Hematopoietic multipotent progenitor cell treated with erythropoietin and hydrocortisone succinate and interleukin-3 and kit ligand, for 17 days (in vitro differentiated cells): Measurements from ENCODE around the gene KIF9.
"Not testable (repeated sequence)": the region's sequence is repeated elsewhere in the genome, so short reads cannot be mapped to it uniquely, and the experiment has no call there.

ENCODE experiments used
- DNase-seq: peaks from one replicate; pipeline ENCODE4 v3.0.0-alpha.2; 2015; ENCODE audit warnings: low spot score

KIF9 gene

DNA sequence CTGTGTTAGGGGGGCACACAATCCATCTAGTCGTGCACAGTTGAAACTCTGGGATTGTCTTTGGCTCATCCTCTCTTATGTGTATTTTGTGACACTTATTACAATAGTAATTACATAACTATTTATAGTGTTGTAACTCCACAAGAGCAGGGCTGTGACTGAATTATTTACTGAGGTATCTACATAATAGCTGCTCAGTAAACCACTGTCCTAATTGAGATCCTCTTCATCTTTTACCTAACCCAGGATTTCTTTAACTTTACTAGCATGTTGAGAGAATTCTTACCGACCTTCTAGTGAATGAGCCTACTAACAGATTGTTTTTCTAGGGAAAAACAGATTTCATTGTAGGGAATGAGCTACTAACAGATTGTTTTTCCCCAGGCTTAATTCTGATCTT is 11.2 kb upstream of the KIF9 start:
- no peak for DNase-seq

DNA sequence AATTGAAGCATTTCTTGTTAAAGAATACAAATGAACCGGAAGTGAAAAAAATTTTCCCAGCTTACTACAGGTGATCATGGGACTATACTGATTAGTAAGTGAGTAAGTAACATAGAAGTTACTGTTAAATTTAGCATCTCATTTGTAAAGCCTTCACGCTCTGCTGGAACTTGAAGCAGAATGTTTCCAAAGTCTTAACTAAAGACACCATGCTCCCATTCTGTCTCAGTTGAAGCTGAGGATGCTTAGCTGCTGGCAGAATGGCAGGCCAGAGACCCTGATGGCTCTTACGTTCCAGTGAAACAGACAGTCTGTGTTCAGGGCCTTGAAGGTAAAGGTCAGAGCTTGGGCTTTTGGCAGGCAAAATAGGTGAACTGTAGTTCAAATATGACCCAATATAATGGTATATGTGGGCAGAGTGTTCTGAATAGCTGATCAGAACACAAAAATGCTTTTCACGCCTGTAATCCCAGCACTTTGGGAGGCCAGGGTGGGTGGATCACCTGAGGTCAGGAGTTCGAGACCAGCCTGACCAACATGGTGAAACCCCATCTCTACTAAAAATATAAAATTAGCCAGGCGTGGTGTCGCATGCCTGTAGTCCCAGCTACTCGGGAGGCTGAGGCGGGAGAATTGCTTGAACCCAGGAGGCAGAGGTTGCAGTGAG is 9.3 kb upstream of the KIF9 start:
- not testable (repeated sequence) for DNase-seq

DNA sequence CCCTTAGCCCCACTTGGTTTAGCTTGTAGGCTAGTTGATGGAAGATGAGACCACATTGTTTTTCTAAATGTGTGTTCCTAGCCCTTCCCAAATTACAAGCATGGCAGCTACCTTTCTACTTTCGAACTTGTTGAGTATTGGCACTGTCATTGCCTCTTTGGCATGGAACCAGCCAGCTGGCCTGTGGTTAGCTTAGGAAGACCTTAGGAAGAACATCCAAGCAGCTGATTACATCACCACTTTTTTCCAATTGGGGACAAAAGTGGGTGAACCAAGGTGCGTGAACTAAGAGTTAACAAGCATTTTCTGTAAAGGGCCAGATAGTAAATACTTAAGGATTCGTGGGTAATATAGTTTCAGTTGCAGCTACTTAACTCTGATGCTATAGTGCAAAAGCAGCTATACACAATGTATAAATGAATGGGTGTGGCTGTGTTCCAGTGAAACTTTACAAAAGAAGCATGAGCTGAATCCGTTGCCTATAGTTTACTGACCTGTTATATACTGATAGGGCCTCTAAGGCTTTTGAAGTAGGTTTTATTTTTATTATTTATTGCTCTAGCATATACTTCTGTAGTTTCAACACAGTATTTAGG is 8.7 kb upstream of the KIF9 start:
- no peak for DNase-seq

DNA sequence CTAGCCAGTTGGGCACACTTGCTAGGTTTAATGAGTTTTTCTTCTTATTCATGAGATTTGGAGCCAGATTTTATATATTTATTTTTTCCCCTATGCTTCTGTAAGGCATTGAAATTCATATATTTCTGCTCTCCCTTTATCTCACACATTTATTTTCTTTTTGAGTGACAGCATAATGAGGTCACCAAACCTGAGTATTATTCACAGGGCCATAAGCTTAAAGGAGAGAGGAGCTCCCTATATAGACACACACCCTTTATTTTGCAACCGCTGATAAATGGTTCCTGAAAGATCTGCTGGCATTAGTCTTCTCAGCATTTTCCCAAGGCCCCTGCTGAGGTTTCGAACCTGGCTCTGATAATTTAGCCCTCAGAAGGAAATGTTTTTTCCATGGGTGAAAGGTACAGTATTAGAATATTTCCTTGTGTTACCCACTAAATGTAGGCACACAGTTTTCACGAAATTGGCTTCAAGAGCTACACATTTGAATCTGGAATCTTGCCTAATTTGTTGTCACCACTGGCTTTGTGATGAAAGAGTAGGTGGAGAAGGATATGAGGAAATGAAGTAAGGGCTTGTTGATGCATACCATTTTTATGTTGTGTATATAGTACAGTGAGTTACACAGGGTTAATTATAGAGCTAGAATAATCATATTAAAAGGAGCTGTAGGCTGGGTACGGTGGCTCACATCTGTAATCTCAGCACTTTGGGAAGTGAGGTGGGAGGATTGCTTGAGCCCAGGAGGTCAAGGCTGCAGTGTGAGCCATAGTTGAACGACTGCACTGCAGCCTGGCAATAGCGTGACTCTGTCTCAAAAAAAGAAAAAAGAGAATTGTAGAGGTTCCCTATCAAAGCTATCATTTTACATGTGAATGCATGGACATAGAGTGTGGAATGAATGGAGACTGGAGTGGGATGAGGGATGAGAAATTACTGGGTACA is 6.6 kb upstream of the KIF9 start:
- no peak for DNase-seq

DNA sequence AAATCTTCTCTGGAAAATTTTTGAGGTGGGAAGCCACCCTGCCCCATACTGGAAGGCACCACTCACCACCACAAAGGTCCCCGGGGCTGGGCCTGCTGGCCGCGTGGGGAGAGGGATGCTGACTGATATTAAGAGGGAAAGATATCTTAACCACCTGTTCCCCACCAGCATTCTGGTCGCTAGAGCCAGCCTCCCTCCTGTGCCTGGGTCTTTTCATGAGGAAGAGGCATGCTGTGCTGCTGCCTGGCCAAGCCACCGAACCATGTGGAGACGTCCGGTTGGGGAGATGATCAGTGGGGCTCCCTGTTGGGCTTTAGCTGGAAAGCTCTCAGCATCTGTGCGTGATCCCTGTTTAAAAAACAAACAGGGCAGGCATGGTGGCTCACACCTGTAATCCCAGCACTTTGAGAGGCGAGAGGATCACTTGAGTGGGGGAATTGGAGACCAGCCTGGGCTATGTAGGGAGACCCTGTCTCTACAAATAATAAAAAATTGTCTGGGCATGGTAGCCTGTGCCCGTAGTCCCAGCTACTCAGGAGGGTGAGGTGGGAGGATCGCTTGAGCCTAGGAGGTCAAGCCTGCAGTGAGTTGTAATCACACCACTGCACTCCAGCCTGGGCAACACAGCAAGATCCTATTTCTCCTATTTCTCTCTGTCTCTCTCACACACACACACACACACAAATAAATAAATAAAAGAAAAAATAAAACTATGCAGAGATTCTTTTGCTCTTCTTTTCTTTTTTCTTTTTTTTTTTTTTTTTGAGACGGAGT is 1.2 kb upstream of the KIF9 start:
- DNase-seq = no peak

DNA sequence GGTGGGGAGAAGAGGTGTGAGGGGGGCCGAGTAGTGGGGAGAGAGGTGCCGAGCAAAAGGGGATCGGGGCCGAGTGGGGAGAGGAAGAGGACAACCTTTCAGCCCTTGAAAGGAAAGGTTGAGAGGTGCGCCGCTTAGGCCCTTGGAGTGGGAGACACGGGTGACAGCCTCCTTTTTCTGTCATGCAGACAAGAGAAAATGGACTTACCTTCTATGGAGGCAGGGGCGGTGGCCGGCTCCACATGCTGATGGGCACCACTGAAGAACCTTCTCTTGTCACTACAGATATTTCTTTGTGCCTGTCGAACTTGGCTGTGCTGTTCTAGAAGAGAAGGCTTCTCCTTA is 566 bp upstream of the KIF9 start:
- peak; percentile 50 for DNase-seq

DNA sequence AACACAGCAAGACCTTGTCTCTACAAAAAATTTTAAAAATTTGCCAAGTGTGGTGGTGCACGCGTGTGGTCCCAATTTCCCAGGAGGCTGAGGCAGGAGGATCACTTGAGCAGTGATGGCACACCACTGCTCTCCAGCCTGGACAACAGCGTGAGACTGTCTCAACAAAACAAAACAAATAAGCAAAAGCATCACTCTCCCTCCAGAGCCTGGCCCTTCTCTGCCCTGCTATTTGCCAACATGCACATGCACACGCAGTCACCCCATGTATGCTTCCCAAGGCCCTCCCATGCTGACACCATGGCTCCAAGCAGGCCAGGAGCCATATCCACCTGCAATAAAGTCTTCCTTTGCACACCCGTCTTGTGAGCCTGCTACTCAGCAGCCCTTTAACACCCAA is 2.1 kb downstream of the KIF9 start:
- DNase-seq = no peak

DNA sequence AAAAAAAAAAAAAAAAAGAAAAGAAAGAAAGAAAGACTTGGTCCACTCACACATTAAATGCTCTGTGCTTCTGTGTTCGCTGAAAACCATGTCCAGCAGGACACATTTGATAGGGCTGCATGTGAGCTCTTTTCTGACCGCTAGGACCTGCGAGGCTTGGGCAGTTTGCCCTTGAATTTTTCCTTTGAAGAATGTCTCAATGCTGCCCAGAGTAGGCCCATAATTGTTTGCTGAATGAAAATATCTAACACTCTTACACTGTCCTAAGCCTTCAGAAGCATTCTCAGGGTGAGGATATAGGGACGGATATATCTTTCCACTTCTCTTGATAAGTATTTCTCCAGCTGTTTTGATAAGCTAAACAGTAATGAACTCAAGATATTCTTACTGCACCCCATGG is 6.0 kb downstream of the KIF9 start:
- DNase-seq = no peak

DNA sequence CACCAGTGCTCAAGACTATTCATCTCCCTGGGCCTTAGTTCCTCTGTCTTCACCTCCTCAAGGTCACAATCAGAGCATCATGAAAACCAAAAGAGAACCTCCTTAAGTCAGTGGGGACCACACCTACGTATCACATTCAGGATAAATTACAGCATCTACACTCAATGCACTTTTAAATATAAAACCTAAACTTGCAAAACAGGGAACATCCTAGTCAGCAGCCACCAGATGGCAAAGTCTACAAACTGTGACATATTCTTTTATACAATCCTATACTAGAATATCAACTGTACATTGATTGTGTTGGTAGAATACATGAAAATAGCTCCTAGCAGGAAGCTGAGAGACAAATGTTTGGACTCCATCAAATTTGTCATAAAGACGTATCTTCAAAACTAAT is 7.9 kb downstream of the KIF9 start:
- no peak for DNase-seq

DNA sequence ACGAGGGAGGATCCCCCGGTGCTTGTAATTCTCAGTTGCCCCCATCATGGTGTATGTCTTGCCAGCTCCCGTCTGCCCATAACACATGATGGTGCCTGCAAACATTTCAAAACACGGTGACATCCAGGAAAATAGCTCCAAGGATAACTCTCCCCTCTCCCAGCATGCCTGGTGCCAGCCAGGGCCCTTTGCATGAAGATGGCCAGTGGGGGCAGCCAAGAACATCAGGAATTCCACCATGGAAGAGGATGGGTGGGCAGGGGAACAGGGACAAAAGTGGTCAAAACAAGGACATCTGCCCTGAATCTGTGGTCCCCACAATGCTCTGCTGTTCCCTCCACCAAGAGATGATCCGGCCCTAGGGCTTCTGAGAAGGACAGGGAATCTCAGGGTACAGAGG is 9.0 kb downstream of the KIF9 start:
- DNase-seq = no peak

DNA sequence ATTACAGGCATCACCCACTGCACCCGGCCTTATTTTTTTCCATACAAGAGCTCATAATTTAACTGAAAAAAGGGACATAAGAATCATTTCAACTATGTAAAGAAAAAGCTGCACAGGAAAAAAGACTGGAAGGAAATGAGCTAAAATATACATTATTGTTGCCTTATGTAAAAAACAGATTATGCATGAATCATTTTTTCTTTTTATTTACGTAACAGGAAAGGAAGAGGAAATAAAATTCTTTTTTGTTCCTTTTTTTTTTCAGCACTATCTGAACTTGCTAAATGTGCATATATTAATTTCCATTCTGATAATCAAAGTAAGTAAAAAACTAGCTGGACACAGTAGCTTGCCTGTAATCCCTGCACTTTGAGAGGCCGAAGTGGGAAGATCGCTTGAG is 12.1 kb downstream of the KIF9 start:
- DNase-seq = no peak

DNA sequence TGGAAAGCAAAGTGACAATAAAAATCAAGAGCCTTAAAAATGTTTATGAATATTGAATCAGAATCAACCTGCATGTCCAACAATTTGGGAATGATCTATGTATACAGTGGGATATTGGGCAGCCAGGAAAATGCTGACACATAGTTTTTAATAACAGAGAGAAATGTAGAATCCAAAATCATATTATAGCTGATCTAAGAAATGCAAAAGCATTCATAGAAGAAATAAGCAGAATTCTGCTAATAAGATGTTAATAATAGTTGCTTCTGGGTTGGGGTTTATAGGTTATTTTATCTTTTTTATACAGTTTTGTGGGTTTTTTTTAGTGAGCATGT is 15.1 kb downstream of the KIF9 start:
- no peak for DNase-seq

DNA sequence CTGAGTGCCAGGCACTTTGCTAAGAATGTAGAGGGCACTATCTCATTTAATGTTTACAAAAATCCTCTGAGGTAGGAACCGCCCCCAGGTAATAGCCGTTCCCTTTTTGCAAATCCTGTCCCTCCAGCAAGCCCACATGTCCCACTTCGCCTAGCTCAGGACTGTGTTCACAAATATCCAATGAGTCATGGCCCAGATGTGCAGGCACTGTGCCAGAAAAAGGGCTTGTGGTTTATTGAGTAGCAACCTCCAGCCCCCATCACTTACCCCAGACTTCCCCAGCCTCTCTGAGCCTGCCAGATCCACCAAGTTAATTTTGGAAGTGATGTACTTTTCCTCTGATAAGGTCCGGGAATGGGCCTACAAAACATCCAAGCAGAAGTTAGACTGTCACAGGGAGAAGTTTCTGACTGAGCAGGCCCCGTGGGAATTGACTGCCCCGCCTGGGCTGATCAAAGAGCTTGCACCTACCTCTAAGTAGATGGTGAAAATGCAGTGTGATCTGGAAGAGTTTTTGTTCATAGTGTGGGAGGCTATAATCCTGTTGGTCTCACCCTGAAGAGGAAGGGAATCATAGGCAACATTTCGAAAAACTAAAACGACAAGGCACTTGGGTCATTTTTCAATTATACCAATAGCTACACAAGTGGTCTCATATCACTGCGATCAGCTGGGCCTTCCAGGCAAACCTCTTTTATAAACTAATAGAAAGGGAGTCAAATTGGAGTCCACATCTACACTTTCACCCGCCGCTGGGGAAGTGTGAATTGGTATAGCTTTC is 15.7 kb downstream of the KIF9 start:
- DNase-seq = peak; percentile 50

DNA sequence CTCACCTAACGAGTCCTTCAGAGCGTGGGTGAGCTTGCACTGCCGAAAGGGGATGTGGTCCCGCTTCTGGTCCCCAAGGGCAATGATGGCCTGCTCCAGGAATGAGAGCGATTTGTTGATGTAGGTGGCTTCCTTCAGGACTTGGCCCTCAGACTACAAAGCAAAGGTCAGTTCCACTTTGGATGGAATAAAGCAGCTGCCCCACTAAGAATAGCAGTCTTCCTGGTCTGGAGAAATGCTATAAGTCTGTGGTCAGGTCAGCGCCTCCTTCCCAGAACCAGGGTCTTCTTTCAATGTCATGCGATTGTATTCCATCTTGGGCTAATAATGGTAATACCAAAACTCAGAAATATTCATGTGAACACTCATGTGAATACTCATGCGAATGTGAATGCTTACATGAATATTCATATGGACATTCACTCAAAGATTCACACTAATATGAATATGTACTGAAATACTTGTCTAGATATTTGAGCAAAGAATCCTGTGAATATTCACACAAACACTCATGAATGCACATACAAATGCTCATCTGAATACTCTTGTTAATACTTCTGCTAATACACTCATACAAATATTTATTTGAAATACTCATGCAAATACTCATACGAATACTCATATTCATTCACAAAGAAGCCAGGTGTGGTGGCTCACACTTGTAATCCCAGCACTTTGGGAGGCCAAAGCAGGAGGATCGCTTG is 16.7 kb downstream of the KIF9 start:
- no peak for DNase-seq

DNA sequence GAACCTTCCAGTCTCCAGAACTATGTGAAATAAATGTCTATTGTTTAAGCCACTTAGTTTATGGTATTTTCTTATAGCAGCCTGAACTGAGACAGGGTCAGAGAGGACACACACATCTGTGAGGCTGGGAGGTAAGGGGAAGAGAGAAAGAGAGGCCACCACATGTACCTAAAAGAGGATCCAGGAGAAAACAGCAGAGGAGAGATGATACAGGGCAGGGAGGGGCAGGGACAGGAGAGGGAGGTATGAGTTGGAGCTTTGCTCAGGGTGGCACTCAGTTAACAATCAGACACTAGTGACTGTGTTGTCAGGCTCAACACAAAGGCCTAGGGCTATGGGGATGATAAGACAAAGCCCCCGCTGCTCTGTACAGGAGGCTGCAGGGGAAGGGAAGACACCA is 17.6 kb downstream of the KIF9 start:
- DNase-seq = no peak

DNA sequence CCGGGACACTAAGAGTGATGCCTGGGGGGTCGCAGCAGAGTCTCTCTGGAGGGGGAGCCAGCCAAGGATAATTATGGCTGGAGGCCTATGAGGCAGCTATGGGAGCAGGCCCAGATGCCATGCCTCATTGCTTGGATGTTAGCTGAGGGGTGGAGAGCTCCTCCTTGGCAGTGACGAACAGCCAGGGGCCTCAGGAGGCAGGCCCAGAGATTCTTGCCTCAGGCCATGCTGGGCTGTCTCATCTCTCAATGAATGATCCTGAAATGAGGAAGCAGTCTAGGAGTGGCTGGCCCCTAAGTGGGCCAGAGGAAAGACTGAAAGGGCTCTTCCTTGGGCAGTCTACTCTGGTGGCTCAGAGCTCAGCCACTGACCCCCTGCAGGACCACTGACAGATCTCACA is 21.3 kb downstream of the KIF9 start:
- DNase-seq = no peak

DNA sequence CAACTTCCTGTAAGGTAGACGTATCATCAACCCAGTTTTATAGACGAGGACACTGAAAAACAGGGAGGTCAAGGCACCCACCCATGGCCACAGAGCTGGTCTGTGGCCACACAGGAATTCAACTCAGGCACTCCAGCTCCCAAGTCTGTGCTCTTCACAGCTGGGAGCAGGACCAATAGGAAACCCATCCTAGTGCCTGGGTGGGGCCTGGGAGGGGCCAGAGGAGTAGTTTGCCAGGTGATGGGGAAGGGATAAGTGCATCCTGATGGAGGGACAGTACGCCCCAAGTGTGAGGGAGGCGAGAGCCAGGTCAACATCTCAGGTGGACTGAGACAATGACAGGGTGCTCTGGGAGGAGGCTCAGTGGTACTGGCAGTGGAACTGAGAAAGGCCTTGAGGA is 22.0 kb downstream of the KIF9 start:
- no peak for DNase-seq

DNA sequence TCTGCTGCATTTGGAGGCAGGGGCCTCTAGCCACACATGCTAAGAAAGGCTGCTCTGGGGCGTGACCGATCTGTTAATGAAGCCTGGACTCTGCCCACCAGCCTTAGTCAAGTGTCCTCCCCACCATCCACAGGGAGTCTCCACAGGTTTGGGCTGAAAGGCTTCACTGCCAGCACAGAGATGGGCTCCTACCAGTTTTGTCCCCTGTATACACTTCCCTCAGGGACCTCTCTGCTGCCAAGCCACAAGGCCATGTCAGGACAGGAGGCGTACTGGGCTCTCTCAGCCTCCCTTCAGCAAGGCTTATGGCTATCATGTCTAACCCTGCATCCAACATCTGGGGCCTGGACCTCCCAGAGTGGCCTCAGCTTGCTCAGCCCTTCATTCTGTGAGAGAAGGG is 23.5 kb downstream of the KIF9 start:
- DNase-seq = no peak

DNA sequence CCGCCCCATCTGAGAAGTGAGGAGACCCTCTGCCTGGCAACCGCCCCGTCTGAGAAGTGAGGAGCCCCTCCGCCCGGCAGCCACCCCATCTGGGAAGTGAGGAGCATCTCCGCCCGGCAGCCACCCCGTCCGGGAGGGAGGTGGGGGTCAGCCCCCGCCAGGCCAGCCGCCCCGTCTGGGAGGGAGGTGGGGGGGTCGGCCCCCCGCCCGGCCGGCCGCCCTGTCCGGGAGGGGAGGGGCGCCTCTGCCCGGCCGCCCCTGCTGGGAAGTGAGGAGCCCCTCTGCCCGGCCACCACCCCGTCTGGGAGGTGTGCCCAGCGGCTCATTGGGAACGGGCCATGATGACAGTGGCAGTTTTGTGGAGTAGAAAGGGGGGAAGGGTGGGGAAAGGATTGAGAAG is 26.3 kb downstream of the KIF9 start:
- DNase-seq = not testable (repeated sequence)

DNA sequence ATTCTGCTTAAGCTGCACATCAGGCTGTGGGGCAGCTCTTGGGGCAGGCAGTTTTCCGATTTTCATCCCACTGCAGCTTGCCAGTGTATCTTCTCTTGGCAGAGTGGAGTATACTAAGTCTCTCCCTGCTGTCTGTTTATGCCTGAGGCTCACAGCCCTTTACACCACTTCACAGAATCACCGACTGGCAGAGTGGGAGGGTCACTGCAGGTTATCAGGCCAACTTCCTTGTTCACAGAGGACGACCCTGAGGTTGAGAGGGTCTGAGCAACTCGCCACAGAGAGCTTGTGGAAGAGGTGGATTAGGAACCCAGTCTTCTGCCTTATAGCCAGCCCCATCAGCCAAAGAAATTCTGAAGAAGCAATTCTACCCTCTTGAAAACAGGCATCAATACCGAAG is 30.9 kb downstream of the KIF9 start:
- no peak for DNase-seq

DNA sequence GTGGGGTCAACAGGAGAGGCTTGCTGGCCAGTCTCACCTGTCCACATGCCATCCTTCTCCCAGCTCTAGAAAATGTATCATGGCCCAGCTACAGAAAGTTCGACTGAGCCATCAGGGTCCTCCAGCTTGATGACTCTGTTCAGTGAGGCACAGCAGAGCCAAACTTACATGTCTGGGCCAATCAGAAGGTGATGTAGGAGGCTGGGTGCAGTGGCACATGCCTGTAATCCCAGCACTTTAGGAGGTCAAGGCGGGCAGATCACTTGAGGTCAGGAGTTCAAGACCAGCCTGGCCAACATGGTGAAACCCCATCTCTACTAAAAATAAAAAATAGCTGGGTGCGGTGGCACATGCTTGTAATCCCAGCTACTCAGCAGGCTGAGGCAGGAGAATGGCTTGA is 31.5 kb downstream of the KIF9 start:
- not testable (repeated sequence) for DNase-seq
